ENCODE measurements around the gene GGT6. TPM values are rescaled to one million over a fixed set of nuclear protein-coding genes. Genes with fewer than 3 reads are reported as not detected.

GGT6 gene
- total RNA-seq, 4 donors from 2014 or later, result 26.4 to 199 (median 119) TPM

- no peaks in the 10 kb centered on the region for H3K36me3 ChIP-seq
- H3K27me3 ChIP-seq, result peaks cover 0 to 7% of the 10 kb centered on the region in 2 donors
- H3K4me3 ChIP-seq, result no peak overlapping the region
- no peak overlapping the region for H3K27ac ChIP-seq
- peaks cover 0 to 18% (median 7%) of the 10 kb centered on the region in 4 donors for H3K4me1 ChIP-seq
- no peak for DNase-seq
- no peak for TF ChIP-seq POLR2A (IDR thresholded peaks at IDR 0.05)
- TF ChIP-seq CTCF (IDR thresholded peaks at IDR 0.05), result no peak
- no peaks in the 10 kb centered on the region for H3K9me3 ChIP-seq
These were observed 25.7 kb upstream of the GGT6 start for GRCh38 chr17:4586043-4586442.

GRCh38 chr17:4585638-4585994, 25.2 kb upstream of the GGT6 start:
- TF ChIP-seq CTCF (IDR thresholded peaks at IDR 0.05) (no peak), POLR2A (IDR thresholded peaks at IDR 0.05) (no peak)
- no peaks in the 10 kb centered on the region for H3K9me3 ChIP-seq
- H3K27me3 ChIP-seq, result peaks cover 0 to 7% of the 10 kb centered on the region in 2 donors
- no peak overlapping the region for H3K4me3 ChIP-seq
- no peak overlapping the region for H3K27ac ChIP-seq
- H3K36me3 ChIP-seq, result no peaks in the 10 kb centered on the region
- peaks cover 0 to 18% (median 7%) of the 10 kb centered on the region in 4 donors for H3K4me1 ChIP-seq
- no peak for DNase-seq

- Histone ChIP-seq H3K9me3 (no peaks in the 10 kb centered on the region), H3K4me1 (peaks cover 0 to 18% (median 7%) of the 10 kb centered on the region in 4 donors), H3K27ac (peak overlapping the region in 3 of 4 donors; percentile 9 to 55 (median 17)), H3K27me3 (peaks cover 0 to 7% of the 10 kb centered on the region in 2 donors), H3K4me3 (peak overlapping the region; percentile 19 to 57 (median 51)), H3K36me3 (no peaks in the 10 kb centered on the region)
- no peak for TF ChIP-seq CTCF (IDR thresholded peaks at IDR 0.05)
- TF ChIP-seq POLR2A (IDR thresholded peaks at IDR 0.05), result no peak
- DNase-seq, result no peak
These were observed 24.7 kb upstream of the GGT6 start for GRCh38 chr17:4584917-4585637.

GRCh38 chr17:4584101-4584916, 23.9 kb upstream of the GGT6 start, which contains the start of gene SMTNL2:
Gene SMTNL2, plus strand, starts transcription at chr17:4584529. Its CDS starts 77 bp downstream, at chr17:4584606.
- Histone ChIP-seq H3K27me3 (peaks cover 0 to 7% of the 10 kb centered on the region in 2 donors), H3K4me1 (peaks cover 0 to 18% (median 7%) of the 10 kb centered on the region in 4 donors), H3K36me3 (no peaks in the 10 kb centered on the region), H3K27ac (peak within 1 kb of the TSS in 3 of 4 donors; percentile 17 to 55 (median 39)), H3K4me3 (peak within 1 kb of the TSS; percentile 19 to 57 (median 51)), H3K9me3 (no peaks in the 10 kb centered on the region)
- TF ChIP-seq CTCF (IDR thresholded peaks at IDR 0.05) (no peak), POLR2A (IDR thresholded peaks at IDR 0.05) (no peak)
- no peak for DNase-seq

GRCh38 chr17:4583782-4584100, 23.4 kb upstream of the GGT6 start:
- Histone ChIP-seq H3K27ac (peak overlapping the region in 2 of 4 donors; percentile 39 to 55), H3K9me3 (no peaks in the 10 kb centered on the region), H3K27me3 (peaks cover 0 to 7% of the 10 kb centered on the region in 2 donors), H3K4me1 (peaks cover 0 to 18% (median 7%) of the 10 kb centered on the region in 4 donors), H3K4me3 (peak overlapping the region; percentile 19 to 57 (median 51)), H3K36me3 (no peaks in the 10 kb centered on the region)
- DNase-seq, result no peak
- TF ChIP-seq POLR2A (IDR thresholded peaks at IDR 0.05), result no peak
- TF ChIP-seq CTCF (IDR thresholded peaks at IDR 0.05), result peak in 1 of 6 experiments; percentile 23

All from Peyer's patch (tissue), 4 donors.